DMS53 (cell line): Measurements from ENCODE around the gene CCDC71.

ENCODE experiments used
- DNase-seq: peaks from one replicate; lab custom pipeline; 2025; lab: John Stamatoyannopoulos, UW

The CCDC71 gene

DNA sequence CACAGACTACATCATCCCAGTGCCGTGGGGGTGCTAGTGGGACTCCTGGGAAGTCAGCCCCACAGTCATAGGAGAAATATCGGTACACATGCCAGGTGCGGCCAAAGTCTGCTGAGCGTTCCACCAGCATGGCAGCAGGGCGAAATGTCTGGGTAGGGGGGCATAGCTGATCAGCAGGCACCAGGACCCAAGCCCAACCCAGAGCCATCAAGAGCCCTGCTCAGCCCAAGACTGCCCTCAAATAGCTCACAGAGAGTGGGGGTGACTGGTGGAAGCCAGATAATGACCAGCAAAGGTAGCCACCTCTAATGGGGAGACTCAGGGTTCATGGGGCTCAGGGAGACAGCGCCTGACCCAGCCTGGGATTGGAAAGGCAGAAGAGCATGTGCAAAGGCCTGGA, 34.6 kb downstream of the CCDC71 start:
- DNase-seq: no peak

DNA sequence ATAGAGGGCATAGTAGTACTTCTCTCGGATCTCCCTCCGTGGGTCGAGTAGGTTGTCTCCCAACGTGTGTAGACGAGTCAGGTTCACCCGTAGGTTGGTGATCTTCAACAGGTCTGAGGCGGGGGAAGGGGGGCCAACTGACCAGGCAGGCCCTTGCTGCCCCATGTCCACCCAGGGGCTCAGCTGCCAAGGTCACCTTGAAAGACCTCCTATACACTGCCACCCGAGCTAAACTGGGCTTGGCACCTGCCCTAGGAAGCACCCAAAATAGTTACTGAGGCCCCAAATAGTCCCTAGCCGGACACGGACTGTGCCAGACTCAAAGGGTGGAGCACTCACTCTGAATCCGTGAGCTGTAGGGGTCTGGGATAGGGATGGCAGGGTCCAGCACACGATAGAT, 35.1 kb downstream of the CCDC71 start:
- DNase-seq: no peak

DNA sequence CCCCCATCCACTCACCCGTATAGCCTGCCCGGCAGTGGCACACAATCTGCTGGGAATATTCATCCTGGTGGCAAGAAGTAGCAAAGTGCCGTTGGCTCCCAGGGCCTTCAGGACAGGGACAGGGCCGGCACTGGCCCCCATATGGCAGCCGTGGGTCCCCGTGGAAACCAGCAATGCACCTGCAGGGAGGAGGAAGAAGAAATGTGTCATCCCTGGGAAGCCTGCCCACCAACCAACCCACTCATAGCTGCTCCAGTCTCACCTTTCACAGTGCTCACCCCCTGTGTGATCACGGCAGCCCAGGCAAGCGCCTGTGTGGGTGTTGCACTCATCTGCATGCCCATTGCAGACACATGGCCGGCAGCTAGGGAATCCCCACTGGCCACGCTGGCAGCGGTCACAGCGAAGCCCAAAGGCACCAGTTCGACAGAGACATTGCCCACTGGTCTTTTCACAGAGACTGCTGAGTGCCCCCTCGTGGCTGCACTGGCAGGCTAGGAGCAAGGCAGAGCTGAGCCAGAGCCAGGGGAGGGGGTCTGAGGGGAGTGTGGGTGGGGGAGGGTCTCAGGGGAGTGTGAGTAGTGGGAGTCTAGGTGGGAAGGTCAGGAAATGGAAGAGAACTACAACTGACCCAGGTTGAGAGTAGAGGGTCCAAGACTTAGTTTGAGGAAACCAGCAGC, 41.0 kb downstream of the CCDC71 start:
- DNase-seq: no peak

DNA sequence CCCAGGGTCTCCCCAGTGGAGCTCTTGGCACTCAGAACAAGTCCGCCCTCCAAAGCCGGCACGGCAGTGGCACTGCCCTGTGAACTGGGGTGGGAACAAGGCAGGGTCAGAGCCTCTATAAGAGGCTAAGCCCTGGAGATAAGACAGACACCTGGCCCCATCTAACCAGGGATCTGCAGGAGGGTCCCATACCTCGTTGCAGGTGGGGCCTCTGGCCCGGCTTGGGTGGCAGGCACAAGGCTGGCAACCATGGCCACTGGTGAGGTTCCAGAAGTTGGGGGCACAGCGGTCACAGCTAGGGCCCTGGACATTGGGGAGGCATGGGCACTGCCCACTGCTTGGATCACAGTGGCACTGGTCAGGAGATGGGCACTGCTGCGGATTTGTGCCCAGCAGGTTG, 41.9 kb downstream of the CCDC71 start:
- no peak for DNase-seq

DNA sequence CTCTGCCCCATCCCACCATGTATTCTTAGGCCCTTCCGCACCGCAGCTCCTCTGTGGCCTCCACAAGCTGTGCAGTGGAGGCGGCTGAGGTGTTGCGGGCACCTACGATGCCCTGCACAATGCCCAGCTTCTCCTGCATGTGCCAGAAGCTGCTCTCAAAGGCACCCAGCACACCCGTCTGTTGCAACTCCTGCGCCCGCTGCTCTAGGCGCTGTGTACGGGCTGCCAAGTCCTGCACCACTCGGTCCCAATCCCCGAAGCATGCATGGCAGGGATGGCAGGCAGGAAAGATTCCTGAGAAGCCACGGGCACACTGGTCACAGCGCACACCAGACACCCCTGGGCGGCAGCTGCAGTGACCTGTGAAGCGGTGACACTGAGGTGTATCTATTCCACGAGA, 42.4 kb downstream of the CCDC71 start:
- no peak for DNase-seq

DNA sequence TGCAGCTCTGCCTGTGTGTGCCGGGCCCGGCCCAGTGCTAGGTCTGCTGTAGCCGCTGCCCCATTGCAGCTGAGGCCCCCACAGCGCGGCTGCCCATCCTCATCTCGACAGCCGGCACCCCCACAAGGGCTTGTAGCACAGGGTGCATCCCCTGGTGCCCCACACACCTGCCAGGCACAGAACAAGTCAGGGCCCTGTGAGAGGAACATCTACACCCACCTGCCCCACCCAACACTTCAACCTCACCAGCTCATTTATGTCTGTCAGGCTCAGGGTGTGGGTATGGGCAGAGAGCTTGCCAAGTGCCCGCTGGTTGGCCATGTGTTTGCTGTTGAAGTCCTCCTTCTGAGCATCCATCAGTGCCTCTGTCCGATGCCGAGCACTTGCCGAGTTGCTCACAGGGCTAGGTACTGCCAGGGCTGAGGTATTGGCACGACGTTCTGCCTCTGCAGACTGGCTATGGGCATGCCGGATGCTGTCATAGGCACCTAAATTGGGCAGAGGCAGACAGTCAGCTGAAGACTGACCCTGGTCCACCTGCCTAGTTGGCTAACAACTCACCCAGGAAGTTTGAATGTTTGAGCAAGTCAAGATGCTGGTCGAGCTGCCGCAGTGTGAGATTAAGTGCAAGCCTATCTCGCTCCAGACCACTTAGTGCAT, 43.1 kb downstream of the CCDC71 start:
- no peak for DNase-seq

DNA sequence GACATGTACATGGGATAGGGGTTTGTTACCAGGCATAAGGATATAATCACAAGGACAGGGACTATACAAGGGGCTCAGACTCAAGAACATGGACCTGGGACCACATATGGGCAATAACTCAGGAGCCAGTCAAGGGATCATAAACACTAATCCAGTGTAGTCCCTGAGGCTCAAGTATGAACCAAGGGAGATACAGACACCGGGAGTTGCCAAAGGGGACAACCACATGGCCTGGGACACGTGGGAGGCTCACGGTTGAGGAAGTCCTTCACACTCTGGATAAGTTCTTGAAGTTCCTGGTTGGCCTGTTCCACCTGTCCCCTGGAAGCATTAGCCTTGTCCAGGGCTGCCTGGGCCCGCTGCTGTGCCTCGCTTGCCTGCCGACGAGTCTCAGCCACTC, 43.7 kb downstream of the CCDC71 start:
- no peak for DNase-seq

DNA sequence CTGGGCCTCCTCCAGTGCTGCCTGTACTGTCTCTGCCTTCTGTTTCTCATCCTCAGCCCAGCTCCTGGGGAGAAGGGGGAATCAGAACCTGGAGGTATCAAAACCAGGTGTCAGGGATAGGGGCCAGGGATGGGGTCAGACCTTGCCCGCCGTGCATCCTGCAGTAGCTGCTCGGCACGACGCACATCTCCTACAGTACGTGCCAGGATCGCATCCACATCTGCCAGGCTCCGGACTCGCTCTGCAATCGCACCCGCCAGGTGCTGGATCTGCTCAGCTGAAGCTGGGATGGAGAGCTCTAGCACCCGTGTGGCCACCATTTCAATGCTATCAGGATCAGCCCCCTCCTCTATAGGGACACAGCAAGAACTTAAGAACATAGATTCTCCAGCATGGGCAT, 44.1 kb downstream of the CCDC71 start:
- DNase-seq: no peak

DNA sequence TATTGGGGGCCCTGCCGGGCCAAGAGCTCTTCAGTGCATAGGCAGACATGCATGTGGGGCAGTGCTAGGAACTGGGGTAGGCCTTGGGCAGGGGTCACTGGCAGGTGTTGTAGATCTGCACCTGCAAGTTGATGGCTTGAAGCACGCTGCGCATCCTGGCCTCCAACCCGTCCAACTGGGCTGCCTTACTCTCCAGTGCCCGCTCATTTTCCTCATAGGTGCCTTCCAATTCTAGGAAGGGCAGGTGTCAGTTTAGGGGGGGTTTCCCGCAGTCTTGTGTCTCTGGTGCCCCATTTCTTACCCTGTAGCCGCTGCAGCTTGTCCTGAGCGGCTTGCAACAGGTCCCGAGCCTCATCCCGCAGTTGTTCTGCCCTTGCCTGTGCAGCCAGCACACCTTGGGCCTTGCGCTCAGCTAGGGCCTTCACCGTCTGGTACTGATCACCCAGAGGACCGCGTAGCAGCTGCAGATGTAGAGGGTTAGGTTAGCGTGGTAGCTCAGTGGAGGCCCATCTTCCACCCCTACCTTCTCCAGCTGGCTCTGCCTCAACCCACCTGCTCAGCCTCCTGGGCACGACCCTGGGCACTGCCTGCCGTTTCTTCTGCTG, 44.9 kb downstream of the CCDC71 start:
- no peak for DNase-seq

DNA sequence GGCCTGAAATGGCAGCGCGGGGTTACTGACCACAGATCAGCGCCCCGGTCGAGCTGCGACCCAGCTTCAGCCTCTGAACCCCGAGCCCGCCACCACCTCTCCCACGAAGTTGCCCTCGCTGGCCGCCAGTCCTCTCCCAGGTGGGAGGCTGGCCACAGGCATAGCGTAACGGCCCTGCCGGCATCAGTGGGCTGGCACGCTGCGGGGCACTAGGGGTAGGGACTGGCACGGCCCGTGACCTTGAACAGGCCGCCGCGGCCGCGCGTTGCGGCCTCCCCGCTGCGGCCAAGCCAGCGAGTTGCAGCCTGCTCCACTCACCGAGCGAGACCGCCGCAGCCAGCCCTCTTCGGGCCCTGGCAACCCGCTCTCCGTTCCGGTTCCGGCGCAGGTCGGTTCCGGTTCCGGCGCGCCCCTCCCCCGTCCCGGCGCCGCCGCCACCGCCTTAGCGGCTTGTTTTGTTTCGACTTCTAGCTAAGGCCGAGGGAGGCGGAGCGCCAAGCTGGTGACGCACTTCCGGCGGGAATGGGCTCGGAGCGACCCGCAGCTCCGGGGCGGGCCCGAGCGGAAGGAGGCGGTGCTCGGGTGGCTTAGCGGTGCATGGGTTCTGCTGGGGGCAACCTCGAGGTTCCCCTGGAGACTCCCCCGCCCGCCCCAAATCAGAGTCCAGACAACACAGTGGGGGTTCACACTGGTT, 45.5 kb downstream of the CCDC71 start, which contains the start of gene USP19:
USP19 (minus strand) TSS at position 386 of the 694 bp plus-strand sequence. CDS start 1,678 bp downstream, outside the sequence.
- DNase-seq: peak; percentile 88

DNA sequence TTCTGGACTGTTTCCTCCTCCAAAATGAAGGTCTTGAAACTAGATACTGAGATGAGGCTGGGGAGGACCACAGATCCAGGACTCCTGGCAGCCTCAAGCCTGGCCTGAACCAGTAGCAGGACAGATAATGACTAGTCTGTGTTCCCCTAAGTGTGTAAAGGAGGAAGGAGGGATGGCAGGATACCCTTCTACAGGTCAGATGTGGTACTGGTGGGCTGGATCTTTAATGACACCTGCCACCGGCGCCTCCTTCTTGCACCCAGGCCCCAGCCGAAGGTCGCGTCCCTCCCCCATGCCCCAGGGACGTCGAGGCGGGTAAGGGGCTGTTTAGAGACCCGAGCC, 46.1 kb downstream of the CCDC71 start:
- peak; percentile 16 for DNase-seq

DNA sequence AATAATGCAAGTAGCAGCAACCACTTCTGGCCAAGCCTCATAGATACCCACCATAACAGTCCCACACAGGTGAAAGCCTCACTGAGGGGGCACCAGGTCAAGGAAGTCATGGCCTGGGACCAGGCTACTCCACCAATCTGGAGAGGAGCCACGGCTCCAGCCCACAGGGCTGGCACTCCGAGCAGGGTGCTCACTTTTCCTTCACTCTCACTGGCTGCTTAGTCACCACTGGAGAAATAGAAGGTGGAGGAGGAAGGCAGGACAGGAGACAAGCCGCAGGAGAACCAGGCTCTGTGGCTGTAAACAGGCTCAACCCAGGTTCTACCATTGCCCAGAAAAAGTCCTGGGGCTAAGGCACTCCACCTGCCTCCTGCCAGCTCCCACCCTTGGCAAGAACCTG, 46.7 kb downstream of the CCDC71 start:
- no peak for DNase-seq

DNA sequence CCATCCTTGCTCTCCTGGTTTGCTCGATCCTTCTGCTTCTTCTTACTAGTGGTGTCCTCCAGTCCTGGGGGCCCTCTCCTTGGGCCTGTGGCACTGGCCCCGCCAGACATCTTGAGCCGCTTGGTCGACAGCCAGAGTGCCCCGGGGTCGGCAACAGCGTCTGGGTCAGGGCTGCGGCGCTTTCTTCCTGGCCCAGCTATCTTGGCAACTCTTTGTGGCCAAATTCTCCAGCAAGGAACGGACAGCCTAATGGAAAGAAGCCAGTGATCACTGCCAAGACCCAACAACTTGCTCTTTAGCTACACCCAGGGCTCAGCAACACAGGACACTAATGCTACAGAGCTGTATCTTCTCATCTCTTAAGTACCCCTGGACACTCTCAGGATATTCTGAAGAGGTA, 47.1 kb downstream of the CCDC71 start:
- no peak for DNase-seq
